ENCODE measurements around the gene AHCTF1.

AHCTF1 gene

GRCh38 chr1:246798107-246798506 is 133.6 kb downstream of the AHCTF1 start:
- DNase-seq (ENCODE audit: low read depth): no peak

- no peak for DNase-seq (ENCODE audit: low read depth)
These were observed 134.2 kb downstream of the AHCTF1 start for GRCh38 chr1:246797597-246797996.

GRCh38 chr1:246797157-246797556 is 134.6 kb downstream of the AHCTF1 start:
- DNase-seq (ENCODE audit: low read depth): no peak

GRCh38 chr1:246795906-246796694 is 135.6 kb downstream of the AHCTF1 start:
- no peak for DNase-seq (ENCODE audit: low read depth)

- DNase-seq (ENCODE audit: low read depth): no peak
These were observed 136.7 kb downstream of the AHCTF1 start for GRCh38 chr1:246794828-246795671.

GRCh38 chr1:246794048-246794827 is 137.5 kb downstream of the AHCTF1 start:
- DNase-seq (ENCODE audit: low read depth): no peak

GRCh38 chr1:246793356-246793896 is 138.3 kb downstream of the AHCTF1 start:
- no peak for DNase-seq (ENCODE audit: low read depth)

GRCh38 chr1:246792603-246793002 is 139.1 kb downstream of the AHCTF1 start:
- no peak for DNase-seq (ENCODE audit: low read depth)

GRCh38 chr1:246791303-246791918 is 140.3 kb downstream of the AHCTF1 start:
- DNase-seq (ENCODE audit: low read depth): no peak

- DNase-seq (ENCODE audit: low read depth): no peak
These were observed 140.9 kb downstream of the AHCTF1 start for GRCh38 chr1:246790833-246791232.

GRCh38 chr1:246790364-246790763 is 141.4 kb downstream of the AHCTF1 start:
- DNase-seq (ENCODE audit: low read depth): no peak

GRCh38 chr1:246789454-246790339 is 142.1 kb downstream of the AHCTF1 start:
- no peak for DNase-seq (ENCODE audit: low read depth)

All from stimulated activated CD8-positive, alpha-beta memory T cell treated with anti-CD3 and anti-CD28 coated beads, Interleukin-12 subunit alpha, Interleukin-12 subunit beta, amount 100 ng/mL, for 1 hour (primary cell).